NCI-H510A treated with DMSO at 0.1 percent for 48 hours (cell line): ENCODE data around the gene UGT1A8.
"Not testable (repeated sequence)": the region's sequence is repeated elsewhere in the genome, so short reads cannot be mapped to it uniquely, and the experiment has no call there.

ENCODE experiments used
- DNase-seq: peaks from one replicate; lab custom pipeline; 2025; lab: John Stamatoyannopoulos, UW

Gene UGT1A8

GRCh38 chr2:233639860-233640259 is 22.4 kb downstream of the UGT1A8 start:
- DNase-seq: no peak

GRCh38 chr2:233643128-233643527 is 25.7 kb downstream of the UGT1A8 start:
- no peak for DNase-seq

- DNase-seq: not testable (repeated sequence)
Observed at GRCh38 chr2:233646033-233646432, 28.6 kb downstream of the UGT1A8 start.

GRCh38 chr2:233650981-233651380 is 33.5 kb downstream of the UGT1A8 start:
- DNase-seq: no peak

- DNase-seq: no peak
Observed at GRCh38 chr2:233651430-233651829, 34.0 kb downstream of the UGT1A8 start.

- no peak for DNase-seq
Observed at GRCh38 chr2:233654501-233654900, 37.1 kb downstream of the UGT1A8 start.

- DNase-seq: no peak
Observed at GRCh38 chr2:233655043-233655442, 37.6 kb downstream of the UGT1A8 start.

GRCh38 chr2:233655943-233656342 is 38.5 kb downstream of the UGT1A8 start:
- not testable (repeated sequence) for DNase-seq

- no peak for DNase-seq
Observed at GRCh38 chr2:233656443-233656842, 39.0 kb downstream of the UGT1A8 start.

GRCh38 chr2:233658610-233659009 is 41.2 kb downstream of the UGT1A8 start:
- no peak for DNase-seq

- DNase-seq: no peak
Observed at GRCh38 chr2:233663911-233664310, 46.5 kb downstream of the UGT1A8 start.

- DNase-seq: no peak
Observed at GRCh38 chr2:233668605-233669260, 51.3 kb downstream of the UGT1A8 start.

GRCh38 chr2:233671290-233672161 is 54.1 kb downstream of the UGT1A8 start, which contains the start of gene UGT1A9:
Gene UGT1A9 (plus strand): TSS chr2:233671898. CDS start chr2:233671935, 37 bp downstream.
- DNase-seq: no peak

GRCh38 chr2:233672886-233673285 is 55.5 kb downstream of the UGT1A8 start:
- no peak for DNase-seq

GRCh38 chr2:233673896-233674295 is 56.5 kb downstream of the UGT1A8 start:
- DNase-seq: no peak

GRCh38 chr2:233674314-233674713 is 56.9 kb downstream of the UGT1A8 start:
- no peak for DNase-seq

- DNase-seq: peak; percentile 10
Observed at GRCh38 chr2:233674995-233675394, 57.6 kb downstream of the UGT1A8 start.

- no peak for DNase-seq
Observed at GRCh38 chr2:233676046-233676445, 58.6 kb downstream of the UGT1A8 start.

- DNase-seq: no peak
Observed at GRCh38 chr2:233679196-233679595, 61.8 kb downstream of the UGT1A8 start.

GRCh38 chr2:233680361-233681045 is 63.1 kb downstream of the UGT1A8 start:
- DNase-seq: no peak

GRCh38 chr2:233681521-233682099 is 64.2 kb downstream of the UGT1A8 start, which contains the start of gene UGT1A7:
Gene UGT1A7 (plus strand): TSS chr2:233681901. CDS start chr2:233681938, 37 bp downstream.
- no peak for DNase-seq

GRCh38 chr2:233684640-233685039 is 67.2 kb downstream of the UGT1A8 start:
- DNase-seq: no peak
